Muscle of arm (tissue), 12 donors: ENCODE data around the gene SENP1. TPM values are rescaled to one million over a fixed set of nuclear protein-coding genes. Genes with fewer than 3 reads are reported as not detected.

Source experiments
- DNase-seq: peaks from one replicate; pipeline ENCODE4 v3.0.0-alpha.2; 2013
- polyA plus RNA-seq, 12 donors: library from polyadenylated mRNA; unstranded; fragments of 120-200 nt; gene quantifications; one replicate each; pipeline ENCODE4 v1.2.1, GENCODE V29; 2013; ENCODE audit not compliant: insufficient read length in 12 of 12

SENP1 gene
- polyA plus RNA-seq, 12 donors = 13.2 to 20.4 (median 16.7) TPM; not detected in 1

DNA sequence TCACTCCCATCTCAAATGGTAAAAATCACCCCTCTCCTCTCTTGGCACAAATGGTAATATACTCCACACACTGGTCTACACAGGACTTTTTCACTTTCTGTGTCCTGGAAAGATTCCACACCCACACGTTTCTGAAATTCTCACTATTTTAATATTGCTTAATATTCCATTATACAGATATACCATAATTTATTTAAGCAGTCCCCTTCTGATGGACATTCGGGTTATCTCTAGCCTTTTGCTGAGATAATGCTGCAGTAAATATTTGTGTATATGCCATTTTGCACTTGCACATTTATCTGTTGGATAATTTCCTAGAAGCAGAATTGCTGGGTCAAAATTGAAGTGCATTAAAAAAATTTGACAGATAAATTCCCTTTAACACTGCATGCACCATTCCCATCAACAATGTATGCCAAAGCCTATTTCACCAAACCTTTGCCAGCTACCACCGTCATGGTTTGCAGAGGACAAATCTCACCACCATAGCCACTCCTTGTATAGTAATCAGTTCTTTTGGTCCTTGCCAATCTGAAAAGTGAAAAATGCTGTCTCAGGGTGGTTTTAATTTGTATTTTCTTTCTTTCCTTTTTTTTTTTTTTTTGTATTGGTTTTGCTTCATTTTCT is 86.1 kb downstream of the SENP1 start:
- no peak for DNase-seq

DNA sequence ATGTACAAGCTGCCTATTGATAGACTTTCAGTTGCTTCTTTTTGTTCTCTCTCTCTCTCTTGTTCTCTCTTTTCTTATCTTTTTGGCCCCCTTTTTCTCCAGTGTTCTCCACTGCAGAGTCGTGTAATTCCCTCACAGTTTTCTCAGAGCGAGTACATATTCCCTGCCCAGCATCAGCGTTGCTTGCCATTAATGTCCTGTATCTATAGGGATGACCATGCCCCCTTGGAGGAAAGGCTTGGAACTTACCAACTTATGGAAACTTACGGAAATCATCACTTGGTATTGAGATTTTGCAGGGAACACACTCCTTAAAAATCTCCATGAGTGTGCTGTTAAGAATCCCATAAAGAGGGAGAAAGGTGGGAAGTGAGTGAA is 87.3 kb downstream of the SENP1 start:
- no peak for DNase-seq

DNA sequence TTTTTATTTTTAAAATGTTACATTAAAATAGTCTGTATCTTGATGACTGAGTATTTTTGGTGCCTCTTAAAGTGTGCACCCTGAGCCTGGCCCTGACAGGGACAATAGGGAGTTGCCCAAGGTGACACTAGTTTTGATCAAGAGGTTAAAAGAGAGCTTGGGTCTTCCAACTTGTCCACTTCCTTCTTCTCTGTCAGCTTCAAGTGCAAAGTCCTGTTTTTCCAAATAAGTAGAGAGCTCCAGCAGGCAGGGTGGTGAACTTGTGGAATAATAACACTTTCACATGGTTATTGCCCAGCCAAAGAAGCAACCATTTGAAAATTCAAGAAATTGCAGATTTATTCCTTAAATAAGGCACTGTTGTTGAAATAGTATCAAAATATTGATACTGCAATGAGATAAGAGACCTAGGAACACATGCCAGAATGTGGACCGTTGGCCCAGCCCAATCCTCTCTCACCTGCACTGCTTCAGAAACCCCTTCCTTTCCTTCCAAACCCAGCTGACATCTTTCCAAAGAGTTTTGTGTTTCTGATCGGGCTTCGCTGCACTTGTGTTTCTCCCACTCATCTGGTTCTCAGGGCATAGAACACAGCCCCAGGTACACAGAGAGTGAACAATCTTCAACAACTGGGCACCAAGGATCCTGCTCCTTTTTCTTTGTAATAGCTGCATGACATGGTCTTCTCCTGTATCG is 87.8 kb downstream of the SENP1 start:
- DNase-seq = no peak

DNA sequence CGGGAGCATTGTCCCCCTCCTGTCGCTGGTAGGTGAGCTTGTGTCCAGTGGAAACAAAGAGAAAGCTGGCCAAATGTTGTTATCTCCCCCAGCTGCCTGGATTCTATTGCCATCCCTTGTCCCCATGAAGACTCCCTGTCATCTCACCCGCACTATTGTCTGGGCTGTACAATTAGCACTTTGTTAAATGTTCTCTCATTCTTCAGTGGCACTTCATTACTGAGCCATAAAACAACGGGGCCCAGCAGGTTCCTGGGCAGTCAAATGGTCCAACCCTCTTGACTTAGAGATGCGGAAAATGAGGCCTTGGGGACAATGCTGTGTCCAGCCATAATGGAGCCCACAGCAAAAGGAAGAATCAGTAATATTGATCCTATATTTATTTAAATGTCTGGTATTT is 88.4 kb downstream of the SENP1 start:
- DNase-seq = no peak

DNA sequence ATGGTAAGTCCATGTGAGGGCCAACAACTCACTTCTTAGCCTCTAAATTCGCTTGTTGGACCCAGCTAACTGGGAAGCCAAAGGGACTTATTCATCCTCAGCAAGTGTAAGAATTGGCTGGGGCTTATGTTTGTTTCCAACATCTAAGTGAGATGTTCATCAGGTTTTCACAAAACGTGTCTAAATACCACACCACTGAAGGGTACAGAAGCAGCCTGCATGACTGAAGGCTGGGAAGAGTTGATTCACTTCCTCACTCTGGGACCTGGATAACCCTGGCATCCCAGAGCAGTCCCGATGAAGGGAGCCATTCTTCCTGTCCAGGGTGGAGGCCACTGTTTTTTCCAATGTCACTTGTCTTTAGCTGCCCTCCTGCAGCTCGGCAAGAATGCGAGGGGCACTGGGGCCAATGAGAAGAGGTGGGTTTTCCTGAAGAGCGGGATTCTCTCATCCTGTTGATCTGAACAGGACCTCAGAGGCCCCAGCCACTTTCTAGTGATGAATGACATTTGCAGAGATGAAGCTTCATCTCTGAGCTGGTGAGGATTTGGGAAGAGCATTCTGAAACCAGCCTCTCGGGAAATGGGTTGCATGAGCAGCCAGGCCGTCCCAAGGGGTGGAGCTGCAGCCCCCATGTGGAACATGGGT is 89.4 kb downstream of the SENP1 start:
- DNase-seq = no peak

DNA sequence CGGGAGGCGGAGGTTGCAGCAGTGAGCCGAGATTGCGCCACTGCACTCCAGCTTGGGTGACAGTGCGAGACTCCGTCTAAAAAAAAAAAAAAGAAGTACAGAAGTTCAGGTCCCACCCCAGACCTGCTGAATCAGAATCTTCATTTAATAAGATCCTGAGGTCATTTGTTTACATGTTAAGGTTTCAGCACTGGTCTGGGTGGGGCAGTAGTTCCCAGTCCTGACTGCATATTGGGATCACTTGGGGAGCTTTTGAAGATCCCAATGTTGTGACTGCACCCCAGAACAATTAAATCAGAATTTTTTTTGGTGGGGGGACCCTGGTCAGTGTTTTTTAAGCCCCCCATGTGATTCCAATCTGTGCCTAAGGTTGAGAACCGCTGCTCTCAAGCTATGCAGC is 89.9 kb downstream of the SENP1 start:
- no peak for DNase-seq

DNA sequence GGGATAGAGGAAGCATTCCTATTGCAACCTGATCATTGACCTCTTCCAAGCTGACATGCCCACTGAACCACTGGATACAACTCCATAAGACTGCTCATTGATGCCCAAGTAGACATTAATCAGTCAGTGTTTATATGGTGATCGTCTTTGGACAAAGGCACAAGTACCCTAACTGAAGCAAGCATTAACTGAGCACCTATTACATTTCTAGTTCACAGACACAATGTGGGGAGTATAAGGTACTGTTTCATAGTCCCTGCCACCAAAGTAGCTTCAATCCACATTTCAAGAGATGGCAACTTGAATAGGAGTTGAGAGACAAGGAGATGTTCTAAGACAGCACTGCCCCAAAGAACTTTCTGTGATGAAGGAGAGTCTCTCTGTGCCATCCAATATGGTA is 90.8 kb downstream of the SENP1 start:
- DNase-seq = no peak

DNA sequence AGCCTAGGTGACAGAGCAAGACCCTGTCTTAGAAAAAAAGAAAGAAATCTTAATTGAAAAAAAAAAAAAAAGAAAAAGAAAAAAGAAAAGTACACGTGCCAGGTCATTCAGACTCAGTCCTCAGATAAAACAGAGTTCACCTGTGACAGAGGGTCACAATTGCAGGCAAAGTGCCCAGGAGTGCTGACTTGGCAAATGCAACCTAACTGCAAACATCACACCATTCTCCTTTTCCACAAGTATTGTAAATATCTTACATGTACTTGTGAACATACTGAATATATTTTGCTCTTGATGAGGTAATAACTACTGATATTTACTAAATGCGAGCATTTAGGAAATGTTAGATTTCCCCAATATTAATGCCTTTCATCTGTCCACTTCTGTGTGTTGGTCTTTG is 92.6 kb downstream of the SENP1 start:
- no peak for DNase-seq

DNA sequence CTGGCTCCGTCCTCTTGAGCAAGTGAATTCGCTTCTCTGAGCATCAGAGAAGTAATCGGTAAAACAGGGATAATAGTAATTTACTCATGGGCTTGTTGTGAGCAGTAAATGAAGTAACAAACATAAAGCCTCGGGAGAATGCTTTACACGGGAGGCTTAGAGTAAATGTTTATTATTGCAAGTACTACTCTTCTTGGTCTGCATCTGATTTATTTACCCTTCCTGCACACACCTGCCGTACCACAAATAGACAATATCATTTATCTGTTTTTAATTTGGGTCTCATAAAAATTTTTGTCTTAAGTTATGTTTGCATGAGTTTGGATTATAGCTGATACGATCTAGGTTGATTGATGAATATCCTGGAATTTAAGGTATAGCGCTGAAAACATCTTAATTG is 93.8 kb downstream of the SENP1 start:
- no peak for DNase-seq

DNA sequence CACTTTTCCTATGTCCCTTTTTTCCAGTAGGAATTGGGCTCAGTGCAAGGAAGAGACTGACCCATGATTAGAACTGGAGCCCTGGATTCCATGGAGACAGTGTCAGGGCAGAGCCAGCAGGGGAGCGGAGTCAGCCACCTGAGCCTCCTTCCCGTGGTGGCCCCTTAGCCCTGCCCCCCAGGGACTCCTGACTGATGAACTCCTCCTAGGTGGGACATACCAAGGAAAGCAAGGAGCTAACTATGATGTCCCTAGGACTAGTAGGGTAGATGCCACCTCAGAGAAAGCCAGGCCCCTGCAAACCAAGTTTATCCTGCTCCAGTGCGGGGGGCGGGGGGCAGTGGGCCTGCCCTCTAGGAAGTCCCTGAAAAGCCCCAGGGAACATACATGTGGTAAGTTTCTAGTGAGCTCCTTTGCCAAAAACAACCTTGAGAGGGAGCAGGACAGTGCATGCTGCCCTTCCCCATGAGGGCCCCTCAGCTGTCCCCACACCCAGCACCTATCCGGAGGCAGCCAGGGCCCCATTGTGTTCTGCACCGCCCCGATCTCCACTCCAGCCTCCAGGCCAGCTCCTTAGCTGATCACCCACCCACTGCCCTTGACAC is 95.4 kb downstream of the SENP1 start:
- no peak for DNase-seq

DNA sequence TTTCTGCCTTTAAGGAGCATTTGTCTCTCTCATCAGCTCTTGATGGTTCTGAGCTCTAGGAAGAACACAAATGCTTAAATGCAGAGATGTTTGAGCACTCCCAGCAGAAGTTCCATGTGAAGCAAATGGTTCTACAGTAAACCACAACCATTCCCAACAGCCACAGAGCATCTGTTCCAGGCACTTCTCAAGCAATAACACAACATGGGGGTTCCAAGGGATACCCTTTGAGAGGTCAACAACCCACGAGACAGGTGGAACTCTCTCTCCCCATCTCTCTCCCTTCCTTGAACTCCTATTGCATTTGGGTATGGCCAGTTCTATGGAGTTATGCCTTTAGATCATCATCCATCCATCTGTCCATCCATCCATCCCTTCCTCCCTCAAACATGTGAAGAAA is 96.4 kb downstream of the SENP1 start:
- no peak for DNase-seq

DNA sequence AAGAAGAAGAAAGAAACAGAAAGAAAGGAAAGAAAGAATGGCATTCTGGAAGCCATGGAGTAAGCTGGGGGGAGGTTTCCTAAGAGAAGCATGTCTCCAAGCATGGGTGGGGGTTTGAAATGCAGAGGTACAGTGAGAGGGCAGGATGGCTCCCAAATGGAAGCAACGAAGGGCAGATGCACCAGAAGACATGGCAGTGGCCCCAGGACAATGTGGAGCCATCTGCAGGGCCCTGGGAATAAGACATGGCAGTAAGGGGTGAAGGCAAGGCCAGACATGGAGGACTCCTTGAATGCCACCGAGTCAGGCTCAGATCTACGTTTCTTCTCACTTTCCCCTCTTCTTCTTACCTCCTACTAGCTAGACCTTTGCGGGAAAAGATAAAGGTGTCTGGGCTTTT is 96.9 kb downstream of the SENP1 start:
- no peak for DNase-seq

DNA sequence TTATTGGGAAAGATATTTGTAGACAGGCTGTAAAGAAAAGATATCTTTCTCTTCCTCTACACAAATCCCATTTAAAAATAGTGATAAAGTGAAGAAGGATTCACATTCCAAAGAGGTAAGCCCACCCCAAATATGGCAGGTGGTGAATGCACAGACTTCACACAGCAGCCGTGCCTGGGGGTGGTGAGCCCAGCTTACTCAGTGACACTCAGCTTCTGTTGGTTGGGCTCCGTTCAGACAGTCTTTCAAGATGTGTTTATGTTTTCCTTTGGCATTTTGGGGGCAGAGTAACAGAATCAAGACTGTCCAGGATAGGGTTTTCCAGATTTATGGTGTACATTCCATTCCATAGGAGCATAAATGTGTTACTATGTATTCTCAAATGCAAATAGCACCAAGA is 97.5 kb downstream of the SENP1 start:
- no peak for DNase-seq

DNA sequence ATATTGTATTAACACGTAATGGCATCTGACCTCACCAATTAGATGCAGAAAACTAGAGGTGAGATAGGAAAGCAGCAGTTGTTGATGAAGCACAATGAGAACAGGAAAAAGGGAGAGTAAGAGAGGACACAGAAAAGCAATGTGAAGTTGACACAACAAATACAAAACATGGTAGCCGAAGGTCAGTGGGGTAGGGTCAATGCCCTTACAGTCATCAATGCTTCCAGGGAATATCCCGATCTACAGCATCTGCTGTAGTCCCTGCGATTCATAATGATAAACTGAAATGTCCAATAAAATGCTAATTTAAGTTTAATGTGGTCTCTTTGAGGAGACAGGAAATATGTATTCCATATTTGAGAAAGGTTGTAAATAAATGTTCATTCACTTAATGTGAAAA is 98.7 kb downstream of the SENP1 start:
- DNase-seq = no peak

DNA sequence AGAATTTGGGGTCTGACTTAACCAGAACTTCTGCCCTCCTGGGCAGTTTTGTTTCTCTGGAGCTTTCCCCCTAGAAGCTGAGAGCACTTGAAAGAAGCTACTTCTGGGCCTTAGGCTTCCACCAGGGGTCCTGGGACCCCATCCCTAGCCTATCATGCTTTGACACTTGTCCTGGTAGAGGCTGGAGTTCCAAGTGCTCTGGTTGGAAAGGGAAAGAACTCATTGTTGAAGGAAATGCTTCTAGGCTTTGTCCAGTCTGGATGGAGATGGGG is 100.2 kb downstream of the SENP1 start:
- no peak for DNase-seq

DNA sequence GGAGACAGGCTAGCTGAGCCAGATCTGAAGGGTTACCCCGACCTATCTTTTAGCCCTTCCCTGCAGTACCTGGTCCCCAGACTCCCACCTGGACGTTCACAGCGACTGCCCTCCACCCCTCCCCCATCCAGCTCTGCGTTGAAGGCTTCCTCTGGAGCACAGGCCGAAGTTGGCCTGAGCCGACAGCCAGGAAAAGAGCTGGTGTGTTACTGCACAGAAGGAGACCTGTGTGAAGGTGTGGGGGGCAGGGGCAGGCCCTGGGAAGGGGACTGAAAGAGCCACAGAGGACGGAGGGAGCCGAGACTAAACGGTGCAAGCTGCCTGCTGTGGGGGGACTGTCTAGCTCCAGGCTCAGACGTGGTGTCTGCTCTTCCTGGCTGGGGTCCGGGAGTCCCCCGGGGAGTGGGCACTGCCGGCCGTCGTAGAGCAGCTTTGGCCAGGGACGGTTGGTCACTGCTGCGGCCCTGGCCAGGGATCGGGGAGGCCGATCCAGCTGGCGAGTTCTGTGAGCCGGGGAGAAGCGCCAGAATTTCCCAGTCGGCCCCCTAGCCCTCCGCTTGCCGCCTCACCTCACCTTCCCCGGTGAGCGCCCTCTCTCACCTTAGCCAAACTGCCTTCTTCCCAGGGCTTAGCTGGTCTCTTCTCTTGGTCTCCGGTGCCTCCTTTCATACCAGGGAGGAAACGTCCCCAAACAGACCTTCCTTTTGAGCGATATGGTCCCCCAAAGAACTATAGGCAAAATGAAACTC is 100.7 kb downstream of the SENP1 start:
- no peak for DNase-seq

DNA sequence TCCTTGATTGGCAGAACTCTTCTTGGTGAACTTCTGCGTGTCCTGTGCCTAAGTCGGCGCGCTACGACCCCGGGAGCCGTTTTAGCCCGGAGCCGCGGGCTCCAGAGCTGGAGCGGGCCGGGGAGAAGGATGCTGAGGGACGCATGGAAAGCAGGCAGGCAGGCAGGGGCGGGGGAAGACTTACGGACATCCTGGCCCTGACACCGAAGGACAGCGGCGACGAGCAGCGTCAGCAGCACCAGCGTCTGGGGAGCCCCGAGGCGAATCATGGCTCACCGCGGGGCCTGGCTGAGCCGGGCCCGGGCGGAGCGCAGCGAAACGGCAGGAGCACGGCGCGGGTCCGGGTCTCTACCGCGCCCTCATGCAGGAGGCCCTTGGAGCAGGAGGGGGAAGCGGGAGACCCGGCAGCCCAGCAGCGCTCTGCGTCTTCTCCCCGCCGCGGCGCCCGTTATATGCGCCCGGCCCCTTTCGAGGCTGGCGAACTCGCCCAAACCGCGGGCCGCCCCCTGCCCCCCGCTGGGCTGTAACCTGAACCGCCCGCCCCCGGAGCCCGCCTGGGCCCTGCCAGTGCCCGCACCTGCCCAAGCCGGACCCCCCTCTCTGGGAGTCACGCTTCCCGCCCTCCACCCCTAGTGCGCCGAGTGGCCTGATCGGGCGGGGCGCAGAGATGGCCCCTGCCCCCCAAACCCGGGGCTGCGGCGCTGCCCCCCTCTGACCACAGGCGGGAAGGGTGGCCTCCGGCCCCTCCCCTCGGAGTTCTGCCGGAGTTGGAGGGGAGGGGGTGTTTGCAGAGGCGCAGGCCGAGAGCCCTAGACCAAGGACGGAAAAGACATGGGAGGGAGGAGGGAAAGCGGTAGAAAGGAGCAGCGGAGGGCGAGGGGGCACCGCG is 101.6 kb downstream of the SENP1 start, which contains the start of gene COL2A1:
COL2A1 (minus strand) TSS at position 424 of the 889 bp plus-strand sequence; CDS start at position 269, 155 bp downstream.
- peak; percentile 40 for DNase-seq

DNA sequence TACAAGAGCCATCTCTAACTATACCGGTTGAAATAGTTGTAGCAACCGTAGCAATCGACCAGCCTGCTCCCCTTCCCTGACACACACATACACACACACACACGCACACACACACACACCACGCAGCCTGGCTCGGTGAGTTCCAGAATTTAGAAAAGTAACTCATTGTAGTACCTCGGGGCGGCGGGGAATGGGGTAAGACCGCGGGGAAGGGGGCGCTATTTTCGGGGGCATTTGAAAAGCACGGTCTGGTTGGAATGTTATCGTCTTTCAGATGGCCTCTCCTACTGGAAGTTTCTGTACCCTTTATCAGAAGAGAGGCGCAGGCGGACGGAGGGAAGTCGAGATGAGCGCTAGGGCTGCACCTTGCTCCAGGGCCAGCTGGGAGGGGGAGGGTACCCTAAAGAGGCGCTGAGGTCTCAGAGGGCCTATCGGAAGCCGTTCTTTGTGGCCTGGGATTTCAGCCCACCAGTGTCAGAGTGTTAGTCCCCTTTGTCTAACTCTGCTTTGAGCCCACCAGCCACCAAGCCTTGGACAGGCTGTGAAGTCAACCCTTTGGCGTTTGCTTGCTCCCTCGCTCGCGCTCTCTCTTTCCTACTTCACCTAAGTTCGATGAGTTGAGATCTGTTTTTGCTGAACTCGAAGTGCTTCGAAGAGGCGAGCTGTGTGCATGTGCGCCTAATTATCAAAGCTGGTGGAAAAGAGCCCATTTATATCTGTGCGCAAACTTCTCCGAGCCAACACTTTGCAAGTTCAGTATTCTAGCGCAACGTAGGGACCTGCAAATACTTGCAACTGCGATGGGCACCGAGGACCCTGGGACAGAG is 102.4 kb downstream of the SENP1 start:
- no peak for DNase-seq

DNA sequence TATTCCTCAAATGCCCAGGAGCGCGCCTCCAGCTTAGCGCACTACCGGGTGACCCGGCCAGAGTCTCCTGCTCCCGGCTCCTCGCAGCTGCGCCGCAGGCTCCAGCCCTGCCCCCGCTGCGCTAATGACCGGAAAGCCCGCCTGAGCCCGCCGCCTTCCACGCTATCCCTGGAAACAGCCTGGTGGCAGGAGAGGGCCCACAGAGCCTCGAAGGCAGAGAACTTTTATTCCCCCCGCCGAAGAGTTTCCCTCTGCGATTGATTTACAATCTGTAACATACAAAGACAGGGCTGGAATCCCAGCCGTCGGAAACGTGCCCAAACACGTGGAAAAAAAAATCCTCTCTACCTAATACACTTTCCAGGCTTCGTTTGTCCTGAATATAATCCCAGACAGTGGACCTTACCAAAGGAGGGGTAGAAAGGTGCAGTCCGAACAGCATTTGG is 103.1 kb downstream of the SENP1 start:
- peak; percentile 72 for DNase-seq

DNA sequence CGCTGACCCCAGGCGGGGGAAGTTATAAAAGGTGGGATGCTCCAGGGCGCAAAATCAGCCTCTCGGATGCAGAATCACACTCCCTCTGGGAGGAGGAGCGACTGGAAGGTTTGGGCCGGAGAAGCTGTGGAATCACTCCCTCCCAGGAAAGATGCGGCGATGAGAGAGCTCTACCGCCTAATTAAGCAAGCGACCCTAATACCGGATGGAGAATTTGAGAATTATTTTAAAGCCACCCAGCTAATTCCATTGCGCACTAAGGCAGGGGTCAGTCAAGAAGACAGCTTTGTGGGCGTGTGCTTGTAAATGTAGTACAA is 103.5 kb downstream of the SENP1 start:
- peak; percentile 15 for DNase-seq
